ENCODE results near the gene EDDM13. TPM values are rescaled to one million over a fixed set of nuclear protein-coding genes. Genes with fewer than 3 reads are reported as not detected.

Gene EDDM13
- total RNA-seq, 2 experiments from 2014 or later: 1.2 to 1.7 TPM

DNA sequence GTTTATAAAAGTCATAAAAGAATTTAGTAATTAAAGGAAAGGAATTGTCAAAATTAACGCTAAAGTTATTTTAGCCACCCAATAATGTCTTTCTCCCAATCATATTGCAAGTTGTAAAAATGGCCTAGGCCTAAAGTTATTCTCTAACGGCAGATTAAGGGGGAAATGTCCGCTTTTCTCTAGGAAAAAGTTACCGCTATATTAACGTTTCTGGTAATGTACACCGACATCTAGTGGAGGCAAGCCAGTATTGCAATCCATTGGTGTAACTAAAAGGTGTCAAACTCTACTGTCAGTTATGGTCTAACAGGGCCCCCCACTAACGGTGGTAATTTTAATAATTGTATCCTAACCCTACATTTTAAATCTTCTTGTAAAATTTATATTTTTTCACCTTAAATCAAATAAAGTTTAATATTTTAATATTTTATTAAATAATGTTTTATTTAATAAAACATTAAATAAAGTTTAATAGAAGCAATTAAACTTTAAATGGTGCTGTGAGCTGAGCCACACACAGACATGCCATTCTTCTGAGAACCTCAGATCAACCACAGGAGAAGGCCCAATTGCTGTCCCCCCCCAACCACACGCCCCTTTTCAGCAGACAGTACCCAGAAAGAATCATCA lies 78.0 kb downstream of the EDDM13 start:
- H3K27me3 Mint-ChIP-seq: no peaks in the 10 kb centered on the region
- DNase-seq: no peak
- no peak overlapping the region for H3K27ac Mint-ChIP-seq
- no peaks in the 10 kb centered on the region for H3K4me1 Mint-ChIP-seq
- H3K9me3 Mint-ChIP-seq: no peaks in the 10 kb centered on the region
- no peak for ATAC-seq (ENCODE audit: low read depth)
- H3K4me3 Mint-ChIP-seq: no peak overlapping the region
- POLR2A ChIA-PET: no interaction called here
- H3K36me3 Mint-ChIP-seq: no peaks in the 10 kb centered on the region

DNA sequence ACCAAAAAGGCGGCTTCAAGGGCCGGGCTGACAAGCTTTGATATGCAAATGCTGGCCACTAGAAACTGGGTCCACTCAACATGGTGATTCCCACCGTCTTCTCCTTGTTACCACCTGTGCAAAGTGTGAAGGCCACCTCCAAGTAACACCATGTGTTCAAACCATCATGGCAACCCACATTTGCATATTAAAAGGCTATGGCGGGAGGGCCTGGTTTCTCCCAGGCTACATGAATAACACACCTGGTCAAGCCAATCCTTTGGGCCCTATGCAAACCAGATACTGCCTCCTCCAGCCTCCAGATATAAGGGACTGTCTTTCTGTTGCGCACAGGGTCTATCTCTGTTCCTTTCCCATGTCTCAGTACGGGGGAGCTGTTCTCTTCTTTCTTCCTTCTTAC lies 78.7 kb downstream of the EDDM13 start:
- ATAC-seq (ENCODE audit: low read depth) (no peak), DNase-seq (no peak)
- Mint-ChIP-seq H3K36me3 (no peaks in the 10 kb centered on the region), H3K9me3 (no peaks in the 10 kb centered on the region), H3K4me3 (no peak overlapping the region), H3K27ac (no peak overlapping the region), H3K27me3 (no peaks in the 10 kb centered on the region), H3K4me1 (no peaks in the 10 kb centered on the region)
- POLR2A ChIA-PET: no interaction called here

DNA sequence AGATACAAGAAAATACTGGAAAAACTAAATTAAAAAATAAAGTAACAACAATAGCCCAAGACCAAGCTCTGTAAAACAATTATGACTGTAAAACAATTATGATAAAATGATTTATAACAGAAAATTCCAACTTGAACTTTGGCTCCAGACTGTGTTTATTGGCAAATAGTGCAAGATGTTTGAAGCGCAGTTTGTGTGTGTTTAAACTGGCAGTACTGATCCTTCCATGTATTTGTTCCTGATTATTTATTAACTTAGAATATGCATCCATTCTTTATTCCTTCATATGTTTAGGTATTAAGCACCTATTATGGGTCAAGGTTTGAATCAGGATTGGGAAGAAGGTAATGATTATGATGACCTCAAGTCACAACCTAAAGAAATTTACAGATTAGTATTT lies 83.0 kb downstream of the EDDM13 start:
- H3K36me3 Mint-ChIP-seq: peaks cover 3% of the 10 kb centered on the region
- no peak overlapping the region for H3K4me3 Mint-ChIP-seq
- H3K9me3 Mint-ChIP-seq: peaks cover 19% of the 10 kb centered on the region
- H3K27ac Mint-ChIP-seq: no peak overlapping the region
- POLR2A ChIA-PET: no interaction called here
- DNase-seq (no peak), ATAC-seq (ENCODE audit: low read depth) (no peak)
- H3K4me1 Mint-ChIP-seq: no peaks in the 10 kb centered on the region
- H3K27me3 Mint-ChIP-seq: no peaks in the 10 kb centered on the region

DNA sequence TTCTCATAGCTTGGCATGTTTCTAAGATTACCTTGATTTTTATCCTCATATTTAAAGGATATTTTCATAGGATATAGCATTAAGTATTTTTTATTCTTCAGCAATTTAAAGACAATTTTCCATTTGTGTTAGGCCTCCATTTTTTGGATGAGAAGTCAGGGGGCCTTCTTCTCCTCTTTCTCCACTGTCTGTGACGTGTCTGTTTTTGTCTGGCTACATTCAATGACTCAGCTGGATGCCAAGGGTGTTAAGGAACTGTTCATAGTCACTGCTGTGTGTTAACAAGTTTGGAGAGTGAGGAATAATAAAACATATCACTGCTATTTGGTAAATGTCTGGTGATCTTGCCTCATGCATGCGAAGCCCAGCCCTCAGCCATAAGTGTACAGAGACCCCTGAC lies 84.4 kb downstream of the EDDM13 start:
- DNase-seq (no peak), ATAC-seq (ENCODE audit: low read depth) (no peak)
- POLR2A ChIA-PET: no interaction called here
- Mint-ChIP-seq H3K4me1 (no peaks in the 10 kb centered on the region), H3K27ac (no peak overlapping the region), H3K36me3 (peaks cover 5% of the 10 kb centered on the region), H3K27me3 (no peaks in the 10 kb centered on the region), H3K4me3 (no peak overlapping the region), H3K9me3 (peaks cover 23% of the 10 kb centered on the region)

Other genes starting within 250 kb of the EDDM13 start
- gene ZNF787, start 151.5 kb upstream of the EDDM13 start, total RNA-seq: 10 to 100 TPM; 29.1 to 32.2 TPM
- 10 to 100 TPM; 31.7 to 37.4 TPM for gene ZNF444, start 131.5 kb upstream of the EDDM13 start, total RNA-seq
- gene GALP, start 96.7 kb upstream of the EDDM13 start, total RNA-seq: not detected
- under 1 TPM in 1 of 2 experiments, not detected in 1; 0.20 TPM for gene ZSCAN5B, start 75.0 kb upstream of the EDDM13 start, total RNA-seq
- not detected for gene ZSCAN5C, start 70.5 kb upstream of the EDDM13 start, total RNA-seq
- 10 to 100 TPM in 1 of 2 experiments, 1 to 10 TPM in 1; 9.7 to 11.7 TPM for gene ZSCAN5A, start 42.1 kb downstream of the EDDM13 start, total RNA-seq
- gene ZNF582, start 120.8 kb downstream of the EDDM13 start, total RNA-seq: 1 to 10 TPM; 5.0 to 5.5 TPM
- gene ZNF583, start 131.6 kb downstream of the EDDM13 start, total RNA-seq: 1 to 10 TPM; 8.5 to 9.2 TPM
- 1 to 10 TPM; 2.0 TPM for gene ZNF667, start 204.6 kb downstream of the EDDM13 start, total RNA-seq
- gene ZNF471, start 235.1 kb downstream of the EDDM13 start, total RNA-seq: 1 to 10 TPM; 1.5 to 4.0 TPM

Measured in activated naive CD8-positive, alpha-beta T cell treated with anti-CD3 and anti-CD28 coated beads, Interleukin-2, amount 10 ng/mL, durations not matched to agents 7 days and 5 days (primary cell).